BJ (cell line): ENCODE data around the gene CHST5. TPM values are rescaled to one million over a fixed set of nuclear protein-coding genes. Genes with fewer than 3 reads are reported as not detected.
"Not testable (repeated sequence)": the region's sequence is repeated elsewhere in the genome, so short reads cannot be mapped to it uniquely, and the experiment has no call there.

ENCODE experiments used
- CTCF ChIA-PET: fragments of 350-600 bp; formaldehyde crosslinking; extraction: SDS; loops from one replicate; lab custom pipeline; 2021; ENCODE audit warnings: antibody characterized with exemption, inconsistent platforms; lab: Yijun Ruan, JAX
- POLR2A ChIA-PET: fragments of 300-600 bp; sonication (Branson Sonifier 250); formaldehyde crosslinking; extraction: SDS; loops from one replicate; lab custom pipeline; 2021; ENCODE audit warnings: antibody characterized with exemption; lab: Charles Lee
- DNase-seq: peaks from one replicate; pipeline ENCODE4 v3.0.0-alpha.2; 2011; ENCODE audit warnings: low read depth
- H3K27me3 ChIP-seq: 2 replicates; pipeline ENCODE4 v1.6.0; 2011; ENCODE audit warnings: low read length; ENCODE audit not compliant: control insufficient read depth, insufficient read depth
- H3K36me3 ChIP-seq: 2 replicates; pipeline ENCODE4 v1.5.1; 2011; ENCODE audit warnings: low read length; ENCODE audit not compliant: control insufficient read depth, insufficient read depth
- H3K4me3 ChIP-seq: 2 replicates; pipeline ENCODE4 v1.5.1; 2011; ENCODE audit warnings: low read depth, mild to moderate bottlenecking, control low read depth, low read length
- CTCF ChIP-seq: IDR thresholded peaks from 2 replicates; pipeline ENCODE4 v1.5.1; 2011; ENCODE audit warnings: low read depth, mild to moderate bottlenecking, control low read depth, inconsistent platforms, low read length, moderate library complexity; ENCODE audit not compliant: insufficient read depth
- polyA plus RNA-seq: library from polyadenylated mRNA; depleted of rRNA; stranded (reverse); fragments of >200 nt; gene quantifications from 2 replicates; pipeline ENCODE4 v1.2.3, GENCODE V29; 2011

CHST5 gene
- polyA plus RNA-seq, 1 experiment, result not detected

GRCh38 chr16:75501359-75501758 is 34.5 kb downstream of the CHST5 start:
- POLR2A ChIA-PET, result no interaction called here
- H3K4me3 ChIP-seq, result no peak overlapping the region
- no peak for TF ChIP-seq CTCF
- H3K36me3 ChIP-seq, result no peaks in the 10 kb centered on the region
- peaks cover 4% of the 10 kb centered on the region for H3K27me3 ChIP-seq
- no peak for DNase-seq
- CTCF ChIA-PET, result no interaction called here

- H3K36me3 ChIP-seq, DNase-seq, POLR2A ChIA-PET, H3K4me3 ChIP-seq: not testable (repeated sequence)
- peaks cover 16% of the 10 kb centered on the region for H3K27me3 ChIP-seq
- CTCF ChIA-PET, result interaction anchor here (1.0 kb wide), 1 partner anchor 19 kb away, joined by 4 read pairs; no protein-coding TSS in a partner anchor
These were observed 37.1 kb downstream of the CHST5 start for GRCh38 chr16:75498605-75499322.

- ChIA-PET POLR2A (no interaction called here), CTCF (interaction anchor here (1.0 to 2.4 kb wide), 4 partner anchors 13 to 32 kb away, joined by 3 to 11 read pairs (median 4); no protein-coding TSS in a partner anchor)
- DNase-seq, result no peak
- TF ChIP-seq CTCF, result no peak
- Histone ChIP-seq H3K27me3 (peaks cover 18% of the 10 kb centered on the region), H3K4me3 (no peak overlapping the region), H3K36me3 (no peaks in the 10 kb centered on the region)
These were observed 38.4 kb downstream of the CHST5 start for GRCh38 chr16:75497558-75497957.

- Histone ChIP-seq H3K4me3 (peak within 1 kb of the TSS; percentile 19), H3K27me3 (peaks cover 17% of the 10 kb centered on the region), H3K36me3 (no peaks in the 10 kb centered on the region)
- POLR2A ChIA-PET, result no interaction called here
- DNase-seq, result no peak
- no peak for TF ChIP-seq CTCF
- CTCF ChIA-PET, result interaction anchor here (0.8 to 1.7 kb wide), 5 partner anchors 10 to 41 kb away, joined by 3 to 7 read pairs (median 3); no protein-coding TSS in a partner anchor
These were observed 40.7 kb downstream of the CHST5 start, which contains the start of gene CHST6 for GRCh38 chr16:75495076-75495674. Gene CHST6, minus strand, starts transcription at chr16:75495441. Its CDS starts 15,613 bp downstream, at chr16:75479828.

GRCh38 chr16:75494661-75495075 is 41.2 kb downstream of the CHST5 start:
- Histone ChIP-seq H3K36me3 (no peaks in the 10 kb centered on the region), H3K4me3 (peak overlapping the region; percentile 16), H3K27me3 (peaks cover 17% of the 10 kb centered on the region)
- TF ChIP-seq CTCF, result no peak
- POLR2A ChIA-PET, result no interaction called here
- CTCF ChIA-PET, result interaction anchor here (0.8 to 1.7 kb wide), 6 partner anchors 9 to 40 kb away, joined by 3 to 7 read pairs (median 4); no protein-coding TSS in a partner anchor
- DNase-seq, result no peak
